ENCODE results near the gene PTGER1.

DNA sequence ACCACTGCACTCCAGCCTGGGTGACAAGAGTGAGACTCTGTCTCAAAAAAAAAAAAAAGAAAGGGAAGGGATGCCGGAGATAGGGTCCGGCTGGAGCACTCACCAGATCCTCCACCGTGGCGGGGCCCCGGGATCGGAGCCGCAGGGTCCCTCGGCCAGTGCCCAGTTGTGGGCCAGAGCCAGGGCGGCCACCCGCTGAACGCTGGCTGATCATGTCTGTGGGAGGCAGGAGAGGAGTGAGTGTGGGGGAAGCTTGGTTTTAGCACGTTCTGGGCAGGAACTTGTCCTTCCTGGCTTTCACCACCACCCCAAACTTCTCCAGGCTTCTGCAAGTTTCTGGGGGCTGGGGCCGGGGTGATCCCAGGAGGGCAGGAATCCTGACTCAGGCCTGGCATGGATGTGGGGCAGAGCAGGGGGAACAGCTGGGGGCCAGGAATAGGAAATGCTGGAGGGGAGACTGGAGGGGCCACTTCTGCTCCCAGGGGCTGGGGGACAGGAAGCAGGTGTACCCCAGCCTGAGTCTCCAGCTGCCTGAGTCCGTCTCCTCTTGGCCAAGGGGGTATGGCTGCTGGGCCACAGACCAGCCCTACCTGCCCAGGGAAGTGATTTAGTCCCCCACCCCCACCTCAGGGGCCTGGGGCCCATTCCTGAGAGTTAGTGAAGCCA is 4.3 kb upstream of the PTGER1 start:
- TF ChIP-seq, protein P1, sequence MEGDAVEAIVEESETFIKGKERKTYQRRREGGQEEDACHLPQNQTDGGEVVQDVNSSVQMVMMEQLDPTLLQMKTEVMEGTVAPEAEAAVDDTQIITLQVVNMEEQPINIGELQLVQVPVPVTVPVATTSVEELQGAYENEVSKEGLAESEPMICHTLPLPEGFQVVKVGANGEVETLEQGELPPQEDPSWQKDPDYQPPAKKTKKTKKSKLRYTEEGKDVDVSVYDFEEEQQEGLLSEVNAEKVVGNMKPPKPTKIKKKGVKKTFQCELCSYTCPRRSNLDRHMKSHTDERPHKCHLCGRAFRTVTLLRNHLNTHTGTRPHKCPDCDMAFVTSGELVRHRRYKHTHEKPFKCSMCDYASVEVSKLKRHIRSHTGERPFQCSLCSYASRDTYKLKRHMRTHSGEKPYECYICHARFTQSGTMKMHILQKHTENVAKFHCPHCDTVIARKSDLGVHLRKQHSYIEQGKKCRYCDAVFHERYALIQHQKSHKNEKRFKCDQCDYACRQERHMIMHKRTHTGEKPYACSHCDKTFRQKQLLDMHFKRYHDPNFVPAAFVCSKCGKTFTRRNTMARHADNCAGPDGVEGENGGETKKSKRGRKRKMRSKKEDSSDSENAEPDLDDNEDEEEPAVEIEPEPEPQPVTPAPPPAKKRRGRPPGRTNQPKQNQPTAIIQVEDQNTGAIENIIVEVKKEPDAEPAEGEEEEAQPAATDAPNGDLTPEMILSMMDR (conservative IDR thresholded peaks at IDR 0.05; ENCODE audit: low read length), result no peak
- no peak for TF ChIP-seq EZH2phosphoT487 (IDR thresholded peaks at IDR 0.05; ENCODE audit: borderline replicate concordance, low read depth, low read length)
